HEK293T (cell line): ENCODE data around the gene TLK1.

Experiments used
- CTCF ChIA-PET: fragments of 350-600 bp; formaldehyde crosslinking; extraction: SDS; loops from one replicate; lab custom pipeline; 2021; ENCODE audit warnings: antibody characterized with exemption, inconsistent platforms; lab: Yijun Ruan, JAX
- POLR2A ChIA-PET: fragments of 350-600 bp; formaldehyde crosslinking; extraction: SDS; loops from one replicate; lab custom pipeline; 2020; ENCODE audit warnings: antibody characterized with exemption, inconsistent platforms; lab: Yijun Ruan, JAX
- DNase-seq: peaks from one replicate; pipeline ENCODE4 v3.0.0; 2012; ENCODE audit warnings: mixed read lengths; ENCODE audit errors: extremely low spot score
- ARNT ChIP-seq: fragments of 450-650 bp; IDR thresholded peaks from 2 replicates; pipeline ENCODE4 v1.6.1; 2017; ENCODE audit warnings: mild to moderate bottlenecking
- BHLHE40 ChIP-seq: fragments of 450-650 bp; IDR thresholded peaks from 2 replicates; pipeline ENCODE4 v1.6.1; 2016; ENCODE audit warnings: mild to moderate bottlenecking, moderate library complexity, borderline replicate concordance
- CTBP1 ChIP-seq: fragments of 450-650 bp; IDR thresholded peaks from 2 replicates; pipeline ENCODE4 v1.6.1; 2016; ENCODE audit warnings: borderline replicate concordance
- ELF4 ChIP-seq: fragments of 450-650 bp; IDR thresholded peaks from 2 replicates; pipeline ENCODE4 v1.6.1; 2017; ENCODE audit warnings: antibody characterized with exemption
- FOXA1 ChIP-seq: fragments of 450-650 bp; IDR thresholded peaks from 2 replicates; pipeline ENCODE4 v1.6.1; 2016; ENCODE audit warnings: mild to moderate bottlenecking
- FOXK2 ChIP-seq: fragments of 450-650 bp; IDR thresholded peaks from 2 replicates; pipeline ENCODE4 v1.6.1; 2016; ENCODE audit warnings: mild to moderate bottlenecking
- FOXM1 ChIP-seq: fragments of 450-650 bp; IDR thresholded peaks from 2 replicates; pipeline ENCODE4 v1.6.1; 2017; ENCODE audit warnings: mild to moderate bottlenecking, borderline replicate concordance
- HDGF ChIP-seq: fragments of 450-650 bp; IDR thresholded peaks from 2 replicates; pipeline ENCODE4 v1.6.1; 2017; ENCODE audit warnings: antibody characterized with exemption, borderline replicate concordance
- L3MBTL2 ChIP-seq: fragments of 450-650 bp; conservative IDR thresholded peaks from 2 replicates; pipeline ENCODE4 v1.6.1; 2016; ENCODE audit warnings: mild to moderate bottlenecking
- LEF1 ChIP-seq: fragments of 450-650 bp; IDR thresholded peaks from 2 replicates; pipeline ENCODE4 v1.6.1; 2017; ENCODE audit warnings: mild to moderate bottlenecking, borderline replicate concordance
- NFRKB ChIP-seq: fragments of 450-650 bp; IDR thresholded peaks from 2 replicates; pipeline ENCODE4 v1.6.1; 2016; ENCODE audit warnings: mild to moderate bottlenecking, moderate library complexity
- SP1 ChIP-seq: fragments of 450-650 bp; IDR thresholded peaks from 2 replicates; pipeline ENCODE4 v1.6.1; 2017
- SUZ12 ChIP-seq: fragments of 450-650 bp; IDR thresholded peaks from 2 replicates; pipeline ENCODE4 v1.6.1; 2016; ENCODE audit warnings: mild to moderate bottlenecking
- TARDBP ChIP-seq: fragments of 450-650 bp; IDR thresholded peaks from 2 replicates; pipeline ENCODE4 v1.6.1; 2016
- ZNF384 ChIP-seq: fragments of 450-650 bp; IDR thresholded peaks from 2 replicates; pipeline ENCODE4 v1.6.1; 2016
- TF ChIP-seq, protein P1 (sequence below): fragments of 450-650 bp; IDR thresholded peaks from 2 replicates; pipeline ENCODE4 v1.6.1; 2016

The TLK1 gene

GRCh38 chr2:170965446-170966225 is 195.1 kb downstream of the TLK1 start:
- POLR2A ChIA-PET = no interaction called here
- no peak for TF ChIP-seq SP1
- no peak for DNase-seq
- CTCF ChIA-PET = no interaction called here

DNA sequence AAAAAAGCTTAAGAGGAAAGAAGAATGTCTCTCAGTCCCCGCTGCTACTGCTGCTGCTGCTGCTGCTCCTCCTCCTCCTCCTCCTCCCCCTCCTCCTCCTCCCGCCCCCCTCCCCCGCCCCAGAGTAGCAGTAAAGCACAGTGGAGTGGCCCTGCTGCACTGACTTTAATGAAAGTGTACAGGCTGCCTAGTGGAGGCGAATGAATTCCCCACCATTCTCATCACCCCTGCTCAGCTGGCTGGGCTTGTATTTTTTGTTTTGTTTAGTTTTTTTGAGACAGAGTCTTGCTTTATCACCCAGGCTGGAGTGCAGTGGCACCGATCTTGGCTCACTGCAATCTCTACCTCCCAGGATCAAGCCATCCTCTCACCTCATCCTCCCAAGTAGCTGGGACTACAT is 197.3 kb downstream of the TLK1 start:
- POLR2A ChIA-PET = no interaction called here
- CTCF ChIA-PET = interaction anchor here (1.1 kb wide), 1 partner anchor 10 kb away, joined by 5 read pairs; no protein-coding TSS in a partner anchor
- no peak for TF ChIP-seq FOXA1
- no peak for TF ChIP-seq ARNT
- TF ChIP-seq FOXK2 = no peak
- no peak for TF ChIP-seq ELF4
- no peak for TF ChIP-seq L3MBTL2
- no peak for TF ChIP-seq BHLHE40
- no peak for TF ChIP-seq LEF1
- no peak for TF ChIP-seq CTBP1
- TF ChIP-seq SP1 = no peak
- TF ChIP-seq, protein P1, sequence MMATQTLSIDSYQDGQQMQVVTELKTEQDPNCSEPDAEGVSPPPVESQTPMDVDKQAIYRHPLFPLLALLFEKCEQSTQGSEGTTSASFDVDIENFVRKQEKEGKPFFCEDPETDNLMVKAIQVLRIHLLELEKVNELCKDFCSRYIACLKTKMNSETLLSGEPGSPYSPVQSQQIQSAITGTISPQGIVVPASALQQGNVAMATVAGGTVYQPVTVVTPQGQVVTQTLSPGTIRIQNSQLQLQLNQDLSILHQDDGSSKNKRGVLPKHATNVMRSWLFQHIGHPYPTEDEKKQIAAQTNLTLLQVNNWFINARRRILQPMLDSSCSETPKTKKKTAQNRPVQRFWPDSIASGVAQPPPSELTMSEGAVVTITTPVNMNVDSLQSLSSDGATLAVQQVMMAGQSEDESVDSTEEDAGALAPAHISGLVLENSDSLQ = no peak
- TF ChIP-seq ZNF384 = no peak
- no peak for TF ChIP-seq NFRKB
- no peak for TF ChIP-seq TARDBP
- TF ChIP-seq FOXM1 = no peak
- no peak for DNase-seq

- no peak for TF ChIP-seq TARDBP
- TF ChIP-seq FOXM1 = no peak
- no peak for TF ChIP-seq BHLHE40
- no peak for TF ChIP-seq ZNF384
- no peak for TF ChIP-seq FOXK2
- TF ChIP-seq SP1 = no peak
- no peak for TF ChIP-seq ELF4
- no peak for TF ChIP-seq NFRKB
- TF ChIP-seq L3MBTL2 = no peak
- TF ChIP-seq SUZ12 = no peak
- no peak for TF ChIP-seq LEF1
- TF ChIP-seq, protein P1 = no peak
- TF ChIP-seq CTBP1 = no peak
- no peak for TF ChIP-seq ARNT
- no peak for DNase-seq
- ChIA-PET POLR2A (no interaction called here), CTCF (no interaction called here)
Measured at GRCh38 chr2:170953941-170954340, 206.8 kb downstream of the TLK1 start.

DNA sequence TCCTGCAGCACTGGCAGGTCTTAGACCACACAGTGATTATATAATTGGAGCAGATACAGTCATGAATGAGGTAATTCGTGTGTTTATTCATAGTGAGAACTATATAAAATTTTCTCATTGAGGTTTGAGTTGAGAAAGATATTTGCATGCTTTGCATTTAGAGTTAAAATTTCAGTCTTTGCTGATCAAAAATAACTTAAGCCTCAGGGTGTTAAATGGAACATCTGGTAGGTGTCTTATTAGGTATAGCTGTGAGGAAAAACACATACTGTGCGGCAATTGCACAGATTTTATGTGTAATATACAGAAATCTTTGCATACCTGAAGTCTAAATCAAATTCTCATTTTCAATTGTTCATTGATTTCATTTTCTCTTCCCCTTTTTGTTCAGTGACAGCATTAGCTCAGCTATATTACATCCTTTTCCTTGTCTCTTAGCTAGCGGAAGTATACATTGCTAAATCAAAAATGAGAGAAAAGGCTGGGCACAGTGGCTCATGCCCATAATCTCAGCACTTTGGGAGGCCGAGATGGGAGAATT is 210.4 kb downstream of the TLK1 start:
- CTCF ChIA-PET = no interaction called here
- POLR2A ChIA-PET = no interaction called here
- DNase-seq = no peak
- TF ChIP-seq CTBP1 (no peak), FOXA1 (no peak), LEF1 (no peak), TARDBP (no peak), FOXK2 (no peak), HDGF (no peak), ARNT (no peak)

GRCh38 chr2:170949415-170949814 is 211.3 kb downstream of the TLK1 start:
- DNase-seq = no peak
- no peak for TF ChIP-seq NFRKB
- no peak for TF ChIP-seq FOXK2
- TF ChIP-seq ZNF384 = no peak
- TF ChIP-seq BHLHE40 = no peak
- TF ChIP-seq TARDBP = no peak
- POLR2A ChIA-PET = interaction anchor here (1.2 kb wide), 1 partner anchor 21 kb away, joined by 4 read pairs; the partner anchor contains the start of gene GORASP2
- CTCF ChIA-PET = no interaction called here

GRCh38 chr2:170944545-170944944 is 216.1 kb downstream of the TLK1 start:
- no peak for DNase-seq
- ChIA-PET CTCF (no interaction called here), POLR2A (no interaction called here)
- no peak for TF ChIP-seq NFRKB
- no peak for TF ChIP-seq ARNT

GRCh38 chr2:170943596-170943995 is 217.1 kb downstream of the TLK1 start:
- TF ChIP-seq FOXM1 = no peak
- no peak for TF ChIP-seq CTBP1
- no peak for TF ChIP-seq ZNF384
- TF ChIP-seq ARNT = no peak
- no peak for TF ChIP-seq L3MBTL2
- no peak for TF ChIP-seq TARDBP
- no peak for TF ChIP-seq SP1
- TF ChIP-seq BHLHE40 = no peak
- TF ChIP-seq, protein P1 = no peak
- TF ChIP-seq FOXK2 = no peak
- CTCF ChIA-PET = no interaction called here

More at GRCh38 chr2:170943596-170943995, 217.1 kb downstream of the TLK1 start:
- DNase-seq = no peak
- POLR2A ChIA-PET = interaction anchor here (0.8 to 1.2 kb wide), 2 partner anchors 10 to 14 kb away, joined by 3 to 5 read pairs; no protein-coding TSS in a partner anchor
